Gastrocnemius medialis (tissue), 4 donors: ENCODE data around the gene ERCC4. TPM values are rescaled to one million over a fixed set of nuclear protein-coding genes. Genes with fewer than 3 reads are reported as not detected.

Experiments used
- ATAC-seq, 2 donors: fragments of 150-250 bp; one replicate each; pipeline ENCODE4 v1.9.1; 2016
- DNase-seq, 2 donors: peaks; one replicate each; pipeline ENCODE4 v3.0.0-alpha.2; 2019
- H3K27ac ChIP-seq, 4 donors: fragments of 200-600 bp; sonication (generic); 1 replicate in 1 of 4; 2 replicates in 3 of 4; pipeline ENCODE4 v1.5.1; 2016 to 2018; ENCODE audit warnings: mild to moderate bottlenecking in 2 of 4, moderate library complexity in 1 of 4
- H3K27me3 ChIP-seq, 3 donors: fragments of 200-600 bp; sonication (generic) in 2 of 3; 1 replicate in 1 of 3; 2 replicates in 2 of 3; pipeline versions ENCODE4 v1.5.1 to v1.6.0; 2016 to 2019; ENCODE audit warnings: mild to moderate bottlenecking in 1 of 3, moderate library complexity in 1 of 3
- H3K36me3 ChIP-seq, 2 donors: fragments of 200-600 bp; sonication (generic) in 1 of 2; one replicate each; pipeline ENCODE4 v1.5.1; 2017 to 2018
- H3K4me1 ChIP-seq, 2 donors: fragments of 200-600 bp; sonication (generic) in 1 of 2; one replicate each; pipeline ENCODE4 v1.5.1; 2016 to 2017; ENCODE audit warnings: mild to moderate bottlenecking in 2 of 2
- H3K4me3 ChIP-seq, 4 donors: fragments of 200-600 bp; sonication (generic) in 3 of 4; 1 replicate in 1 of 4; 2 replicates in 3 of 4; pipeline ENCODE4 v1.5.1; 2016 to 2019; ENCODE audit warnings: mild to moderate bottlenecking in 2 of 4
- H3K9me3 ChIP-seq, 3 donors: fragments of 200-600 bp; sonication (generic) in 2 of 3; 1 replicate in 1 of 3; 2 replicates in 2 of 3; pipeline ENCODE4 v1.5.1; 2016 to 2019
- CTCF ChIP-seq, 5 experiments: fragments of 450-650 bp in 3 of 5; fragments of 200-600 bp in 2 of 5; sonication (generic) in 2 of 5; IDR thresholded peaks in 4 of 5; conservative IDR thresholded peaks in 1 of 5; 1 replicate in 4 of 5; 2 replicates in 1 of 5; pipeline ENCODE4 v1.5.1; 2016 to 2019; ENCODE audit warnings: antibody characterized with exemption in 5 of 5, mild to moderate bottlenecking in 3 of 5, moderate library complexity in 3 of 5
- POLR2A ChIP-seq, 2 donors: fragments of 450-650 bp; IDR thresholded peaks; one replicate each; pipeline ENCODE4 v1.6.1; 2017; ENCODE audit warnings: antibody characterized with exemption in 2 of 2, mild to moderate bottlenecking in 2 of 2, moderate library complexity in 2 of 2
- in situ Hi-C, 4 donors: fragments of 200-750 bp; cut with MboI; loops; one replicate each; pipeline versions ENCODE4 v1.15.0 to v1.8.0; 2017; ENCODE audit warnings: low sequenced_read_pairs in 4 of 4
- intact Hi-C: fragments of 100-400 bp; cut with DNase I; formaldehyde crosslinking; loops from one replicate; pipeline ENCODE4 v1.15.1; 2023; ENCODE audit warnings: low total_unique reads
- total RNA-seq, 4 donors: library from RNA; depleted of rRNA; stranded (reverse); fragments of >200 nt; gene quantifications; one replicate each; pipeline versions ENCODE4 v1.1.0 to v1.2.3, GENCODE V29; 2016

ERCC4 gene
- total RNA-seq, 4 donors from 2014 or later = 7.1 to 11.5 (median 8.4) TPM

GRCh38 chr16:13994239-13995106 is 74.5 kb downstream of the ERCC4 start:
- Histone ChIP-seq H3K4me3 (peak overlapping the region; percentile 11 to 48 (median 40)), H3K27ac (peak overlapping the region; percentile 83 to 90 (median 84)), H3K9me3 (no peaks in the 10 kb centered on the region), H3K4me1 (peaks cover 35 to 38% of the 10 kb centered on the region in 2 donors), H3K27me3 (no peaks in the 10 kb centered on the region), H3K36me3 (no peaks in the 10 kb centered on the region)
- in situ Hi-C loops = no loop called here
- ATAC-seq = peak; percentile 97 to 98
- peak; percentile 78 to 80 for DNase-seq
- TF ChIP-seq POLR2A (IDR thresholded peaks at IDR 0.05) (no peak), CTCF (IDR thresholded peaks at IDR 0.05 in 4 of 5, conservative IDR thresholded peaks at IDR 0.05 in 1 of 5) (no peak)
- intact Hi-C loops = loop anchor here (5.0 kb wide), 1 partner anchor 57 kb away; no protein-coding TSS in a partner anchor

GRCh38 chr16:13995194-13995593 is 75.2 kb downstream of the ERCC4 start:
- Histone ChIP-seq H3K9me3 (no peaks in the 10 kb centered on the region), H3K27me3 (no peaks in the 10 kb centered on the region), H3K4me3 (peak overlapping the region in 2 of 4 donors; percentile 39 to 48), H3K27ac (peak overlapping the region; percentile 83 to 90 (median 84)), H3K4me1 (peaks cover 40 to 45% of the 10 kb centered on the region in 2 donors), H3K36me3 (no peaks in the 10 kb centered on the region)
- DNase-seq (no peak), ATAC-seq (no peak)
- intact Hi-C loops = no loop called here
- in situ Hi-C loops = no loop called here
- TF ChIP-seq POLR2A (IDR thresholded peaks at IDR 0.05) (no peak), CTCF (IDR thresholded peaks at IDR 0.05 in 4 of 5, conservative IDR thresholded peaks at IDR 0.05 in 1 of 5) (no peak)

GRCh38 chr16:13996778-13997288 is 76.9 kb downstream of the ERCC4 start:
- intact Hi-C loops (no loop called here), in situ Hi-C loops (no loop called here)
- H3K36me3 ChIP-seq = no peaks in the 10 kb centered on the region
- peak overlapping the region in 1 of 4 donors; percentile 83 for H3K27ac ChIP-seq
- ATAC-seq = no peak
- peaks cover 42 to 47% of the 10 kb centered on the region in 2 donors for H3K4me1 ChIP-seq
- H3K4me3 ChIP-seq = no peak overlapping the region
- no peaks in the 10 kb centered on the region for H3K27me3 ChIP-seq
- TF ChIP-seq POLR2A (IDR thresholded peaks at IDR 0.05) (no peak), CTCF (IDR thresholded peaks at IDR 0.05 in 4 of 5, conservative IDR thresholded peaks at IDR 0.05 in 1 of 5) (no peak)
- no peaks in the 10 kb centered on the region for H3K9me3 ChIP-seq
- DNase-seq = no peak

- in situ Hi-C loops = no loop called here
- ATAC-seq = no peak
- H3K27ac ChIP-seq = peak overlapping the region in 2 of 4 donors; percentile 53 to 83
- no peaks in the 10 kb centered on the region for H3K9me3 ChIP-seq
- DNase-seq = no peak
- no peaks in the 10 kb centered on the region for H3K27me3 ChIP-seq
- TF ChIP-seq POLR2A (IDR thresholded peaks at IDR 0.05) (no peak), CTCF (IDR thresholded peaks at IDR 0.05 in 4 of 5, conservative IDR thresholded peaks at IDR 0.05 in 1 of 5) (no peak)
- H3K36me3 ChIP-seq = no peaks in the 10 kb centered on the region
- no peak overlapping the region for H3K4me3 ChIP-seq
- intact Hi-C loops = no loop called here
- H3K4me1 ChIP-seq = peaks cover 42 to 47% of the 10 kb centered on the region in 2 donors
Observed at GRCh38 chr16:13997526-13997925, 77.6 kb downstream of the ERCC4 start.
